ENCODE data around the gene CBX4. TPM values are rescaled to one million over a fixed set of nuclear protein-coding genes. Genes with fewer than 3 reads are reported as not detected.

Gene CBX4
- total and polyA plus RNA-seq, 2 of the 13 experiments (the other 11 are each of a cell fraction or from before 2014, with no cell fraction given) = 25.8 to 50.8 TPM

- TF ChIP-seq CSRNP2 (CRISPR knock-in tag; conservative IDR thresholded peaks at IDR 0.05; ENCODE audit: low read depth) = no peak
- TF ChIP-seq JUN (CRISPR knock-in tag; IDR thresholded peaks at IDR 0.05) = no peak
- TF ChIP-seq ZNF20 (CRISPR knock-in tag; IDR thresholded peaks at IDR 0.05) = no peak
- no peak for TF ChIP-seq ZNF383 (CRISPR knock-in tag; IDR thresholded peaks at IDR 0.05; ENCODE audit: borderline replicate concordance)
- TF ChIP-seq EZH2 (conservative IDR thresholded peaks at IDR 0.05; ENCODE audit: low read depth, low read length) = 0 out of 2 replicates have a peak, but pooled peaks have one; percentile 24
- no peak for TF ChIP-seq ZNF839 (CRISPR knock-in tag; IDR thresholded peaks at IDR 0.05; ENCODE audit: borderline replicate concordance)
- TF ChIP-seq CEBPB (IDR thresholded peaks at IDR 0.05; ENCODE audit: borderline replicate concordance, low read depth, low read length) = no peak
- no peak for TF ChIP-seq TIGD3 (CRISPR knock-in tag; IDR thresholded peaks at IDR 0.05; ENCODE audit: borderline replicate concordance)
- TF ChIP-seq ZFP90 (CRISPR knock-in tag; IDR thresholded peaks at IDR 0.05; ENCODE audit: borderline replicate concordance) = 0 out of 2 replicates have a peak, but pooled peaks have one; percentile 53
- TF ChIP-seq JDP2 (CRISPR knock-in tag; IDR thresholded peaks at IDR 0.05; ENCODE audit: borderline replicate concordance) = no peak
- no peak for TF ChIP-seq MATR3 (CRISPR knock-in tag; IDR thresholded peaks at IDR 0.05)
- TF ChIP-seq YEATS2 (CRISPR knock-in tag; IDR thresholded peaks at IDR 0.05; ENCODE audit: borderline replicate concordance) = no peak
- no peak; the same call in 1 of the 2 replicates for TF ChIP-seq ZNF589 (CRISPR knock-in tag; conservative IDR thresholded peaks at IDR 0.05)
- TF ChIP-seq REXO4 (CRISPR knock-in tag; IDR thresholded peaks at IDR 0.05; ENCODE audit: borderline replicate concordance) = no peak
- no peak for TF ChIP-seq SRSF9 (IDR thresholded peaks at IDR 0.05; ENCODE audit: borderline replicate concordance, insufficient read depth, low read depth, low read length, poor library complexity, severe bottlenecking)
- no peak for TF ChIP-seq ZNF121 (CRISPR knock-in tag; IDR thresholded peaks at IDR 0.05)
- no peak for TF ChIP-seq NR1H2 (CRISPR knock-in tag; IDR thresholded peaks at IDR 0.05; ENCODE audit: borderline replicate concordance, low read depth)
- no peak for TF ChIP-seq ARHGAP35 (CRISPR knock-in tag; IDR thresholded peaks at IDR 0.05; ENCODE audit: borderline replicate concordance)
- no peak for TF ChIP-seq ZNF773 (CRISPR knock-in tag; IDR thresholded peaks at IDR 0.05; ENCODE audit: borderline replicate concordance)
- no peak for TF ChIP-seq ZBTB34 (CRISPR knock-in tag; IDR thresholded peaks at IDR 0.05)
- no peak for TF ChIP-seq ZBTB10 (CRISPR knock-in tag; IDR thresholded peaks at IDR 0.05; ENCODE audit: borderline replicate concordance)
- TF ChIP-seq ZSCAN9 (CRISPR knock-in tag; IDR thresholded peaks at IDR 0.05; ENCODE audit: borderline replicate concordance) = no peak
Measured at GRCh38 chr17:79808763-79809529, 30.3 kb downstream of the CBX4 start (continued).
